Activated T-helper 1 cell treated with anti-CD3 and anti-CD28 coated beads, Interleukin-12 subunit alpha, Interleukin-12 subunit beta, Interleukin-2, Interleukin-4 antibody, amounts not matched to agents 30 ng/mL and 10 ng/mL and 1 ng/mL, durations not matched to agents 14 hours and 24 hours and 36 hours (primary cell): Measurements from ENCODE around the gene TEC. TPM values are rescaled to one million over a fixed set of nuclear protein-coding genes. Genes with fewer than 3 reads are reported as not detected.
"Not testable (repeated sequence)": the region's sequence is repeated elsewhere in the genome, so short reads cannot be mapped to it uniquely, and the experiment has no call there.

Source experiments
- DNase-seq: peaks from one replicate; pipeline ENCODE4 v3.0.0; 2021; ENCODE audit warnings: low spot score
- H3K27ac Mint-ChIP-seq: one replicate; pipeline ENCODE4 v1.8.0; 2021; ENCODE audit warnings: mild to moderate bottlenecking, mixed read lengths
- H3K27me3 Mint-ChIP-seq: one replicate; pipeline ENCODE4 v1.8.0; 2022; ENCODE audit warnings: mild to moderate bottlenecking, moderate library complexity, mixed read lengths; ENCODE audit not compliant: insufficient read depth
- H3K36me3 Mint-ChIP-seq: one replicate; pipeline ENCODE4 v1.8.0; 2021; ENCODE audit warnings: low read depth, mixed read lengths
- H3K4me1 Mint-ChIP-seq: one replicate; pipeline ENCODE4 v1.8.0; 2021; ENCODE audit warnings: low read depth, mixed read lengths
- H3K4me3 Mint-ChIP-seq: one replicate; pipeline ENCODE4 v1.8.0; 2021; ENCODE audit warnings: mild to moderate bottlenecking, moderate library complexity, mixed read lengths
- H3K9me3 Mint-ChIP-seq: one replicate; pipeline ENCODE4 v1.8.0; 2021; ENCODE audit warnings: mixed read lengths
- intact Hi-C: fragments of 100-400 bp; cut with micrococcal nuclease; formaldehyde crosslinking; loops from one replicate; pipeline ENCODE4 v1.15.1; 2024
- total RNA-seq: library from RNA; stranded (reverse); gene quantifications from 2 replicates; pipeline ENCODE4 v1.2.3, GENCODE V29; 2022

Gene TEC
- 1.1 and 1.3 TPM in 2 replicates for total RNA-seq

DNA sequence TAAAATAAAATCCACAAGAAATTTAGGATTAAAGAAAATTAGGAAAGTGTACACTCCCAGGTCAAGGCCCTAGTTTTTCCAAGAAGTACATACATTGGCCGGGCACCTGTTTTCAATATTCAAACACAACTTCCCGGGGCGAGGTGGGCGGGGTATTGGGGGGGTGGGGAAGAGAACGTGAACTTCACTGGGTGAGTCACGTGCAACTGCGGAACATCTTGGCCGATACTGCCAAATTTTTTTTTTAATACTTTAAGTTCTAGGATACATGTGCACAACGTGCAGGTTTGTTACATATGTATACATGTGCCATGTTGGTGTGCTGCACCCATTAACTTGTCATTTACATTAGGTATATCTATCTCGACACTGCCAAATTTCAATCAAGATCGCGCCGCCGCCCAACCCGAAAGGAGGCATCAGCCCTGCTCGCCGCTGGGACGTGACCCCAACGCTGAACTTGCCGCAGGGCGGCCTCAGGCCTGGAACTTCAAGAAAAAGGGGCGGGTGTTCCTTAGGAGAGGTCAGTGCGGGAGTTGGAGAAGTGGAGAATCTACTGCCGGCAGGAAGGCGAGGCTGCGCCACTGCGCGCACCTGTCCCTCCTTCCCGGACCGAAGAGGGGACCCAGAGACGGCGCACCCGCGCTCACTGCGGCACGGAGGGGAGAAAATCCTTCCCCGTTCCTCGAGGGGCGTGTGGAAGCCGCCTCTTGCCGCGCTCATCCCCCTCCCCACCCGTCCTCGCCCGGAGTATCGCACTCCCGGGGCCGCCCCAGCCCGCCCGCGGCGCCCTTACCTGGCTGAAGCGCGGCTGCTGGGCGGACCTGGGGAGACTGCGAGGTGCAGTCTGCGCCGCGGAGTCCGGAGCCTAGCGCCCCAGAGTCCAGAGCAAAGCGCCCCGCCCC lies at the start of gene TEC:
TSS of gene TEC (minus strand) at position 883 of the 905 bp plus-strand sequence. CDS start 41,224 bp downstream, outside the sequence.
- peak; percentile 20 for DNase-seq
- H3K27me3 Mint-ChIP-seq: no peaks in the 10 kb centered on the region
- H3K9me3 Mint-ChIP-seq: no peaks in the 10 kb centered on the region
- no peaks in the 10 kb centered on the region for H3K36me3 Mint-ChIP-seq
- H3K4me3 Mint-ChIP-seq: peak within 1 kb of the TSS; percentile 89
- peak within 1 kb of the TSS; percentile 76 for H3K27ac Mint-ChIP-seq
- peaks cover 16% of the 10 kb centered on the region for H3K4me1 Mint-ChIP-seq
- intact Hi-C loops: loop anchor here (1.0 to 2.0 kb wide), 4 partner anchors 72 to 355 kb away; partner anchors contain the start of genes CNGA1, NFXL1, NIPAL1 and SLAIN2

DNA sequence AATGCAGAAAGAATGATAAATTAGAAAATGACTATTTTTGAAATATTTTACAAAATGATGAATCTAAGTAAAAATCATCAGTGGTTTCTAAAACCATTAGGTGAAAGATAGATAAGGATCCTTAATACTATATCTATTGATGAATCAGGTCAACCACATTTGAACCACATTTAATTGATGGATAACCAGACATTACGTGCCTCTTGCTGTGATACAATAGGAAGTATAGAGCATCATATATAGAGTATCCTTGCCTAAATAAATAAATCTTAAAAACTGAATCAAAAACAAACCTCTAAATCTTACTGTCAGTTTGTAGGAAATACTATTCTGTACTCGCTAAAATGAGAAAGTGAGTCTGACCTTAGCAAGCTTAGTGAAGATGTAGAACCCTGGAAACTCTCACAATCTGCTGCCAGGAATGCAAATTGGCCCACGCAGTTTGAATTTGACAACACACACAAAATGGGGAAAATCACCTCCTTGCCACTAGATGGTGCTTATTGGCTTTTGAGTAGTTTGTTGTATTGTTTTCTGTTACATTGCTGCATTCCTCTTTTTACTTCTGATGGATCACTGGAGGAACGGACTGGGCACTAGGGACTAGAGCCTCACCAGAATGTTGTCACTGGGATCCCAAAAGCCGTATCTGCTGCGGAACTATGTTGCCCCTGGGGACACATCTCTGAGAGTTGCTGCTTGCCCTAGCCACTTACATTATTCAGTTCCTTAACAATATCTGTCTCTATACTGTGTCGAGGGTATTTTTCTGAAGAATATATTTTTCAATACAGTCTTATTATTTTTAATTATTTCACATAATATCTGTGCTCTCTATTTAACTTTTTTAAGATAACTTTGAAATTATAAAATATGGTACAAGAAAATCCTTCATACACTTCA lies 46.3 kb upstream of the TEC start:
- Mint-ChIP-seq H3K4me3 (no peak overlapping the region), H3K36me3 (no peaks in the 10 kb centered on the region), H3K27me3 (peaks cover 2% of the 10 kb centered on the region), H3K27ac (no peak overlapping the region), H3K4me1 (peaks cover 6% of the 10 kb centered on the region), H3K9me3 (no peaks in the 10 kb centered on the region)
- no peak for DNase-seq
- intact Hi-C loops: loop anchor here (1.0 to 5.0 kb wide), 4 partner anchors 25 to 646 kb away; partner anchors contain the start of gene SLAIN2

DNA sequence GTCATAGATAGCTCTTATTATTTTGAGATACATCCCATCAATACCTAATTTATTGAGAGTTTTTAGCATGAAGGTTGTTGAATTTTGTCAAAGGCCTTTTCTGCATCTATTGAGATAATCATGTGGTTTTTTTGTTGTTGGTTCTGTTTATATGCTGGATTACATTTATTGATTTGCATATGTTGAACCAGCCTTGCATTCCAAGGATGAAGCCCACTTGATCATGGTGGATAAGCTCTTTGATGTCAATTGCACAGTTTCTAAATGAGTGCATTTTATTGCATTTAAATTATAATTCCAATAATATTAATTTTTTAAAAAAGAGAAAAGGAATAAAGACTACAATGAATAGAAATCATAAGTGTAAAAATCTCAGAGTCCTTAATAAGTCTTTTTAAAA lies 45.1 kb upstream of the TEC start:
- H3K4me1 Mint-ChIP-seq, H3K9me3 Mint-ChIP-seq, H3K36me3 Mint-ChIP-seq, DNase-seq, H3K4me3 Mint-ChIP-seq, H3K27ac Mint-ChIP-seq, H3K27me3 Mint-ChIP-seq: not testable (repeated sequence)
- intact Hi-C loops: loop anchor here (5.0 kb wide), 2 partner anchors 188 to 648 kb away; no protein-coding TSS in a partner anchor

GRCh38 chr4:48311896-48312295 lies 42.3 kb upstream of the TEC start:
- DNase-seq: no peak
- Mint-ChIP-seq H3K4me1 (peaks cover 6% of the 10 kb centered on the region), H3K27ac (no peak overlapping the region), H3K4me3 (no peak overlapping the region), H3K27me3 (peaks cover 15% of the 10 kb centered on the region), H3K9me3 (no peaks in the 10 kb centered on the region), H3K36me3 (no peaks in the 10 kb centered on the region)
- intact Hi-C loops: no loop called here

- DNase-seq: no peak
- intact Hi-C loops: no loop called here
- peaks cover 17% of the 10 kb centered on the region for H3K27me3 Mint-ChIP-seq
- H3K4me1 Mint-ChIP-seq: no peaks in the 10 kb centered on the region
- H3K36me3 Mint-ChIP-seq: no peaks in the 10 kb centered on the region
- H3K4me3 Mint-ChIP-seq: no peak overlapping the region
- H3K27ac Mint-ChIP-seq: no peak overlapping the region
- H3K9me3 Mint-ChIP-seq: no peaks in the 10 kb centered on the region
Measured at GRCh38 chr4:48308901-48309300, 39.3 kb upstream of the TEC start.

- intact Hi-C loops: no loop called here
- peaks cover 17% of the 10 kb centered on the region for H3K27me3 Mint-ChIP-seq
- H3K4me3 Mint-ChIP-seq: no peak overlapping the region
- no peaks in the 10 kb centered on the region for H3K4me1 Mint-ChIP-seq
- no peaks in the 10 kb centered on the region for H3K9me3 Mint-ChIP-seq
- H3K36me3 Mint-ChIP-seq: no peaks in the 10 kb centered on the region
- no peak for DNase-seq
- H3K27ac Mint-ChIP-seq: no peak overlapping the region
Measured at GRCh38 chr4:48307528-48307927, 37.9 kb upstream of the TEC start.

- H3K36me3 Mint-ChIP-seq: no peaks in the 10 kb centered on the region
- intact Hi-C loops: no loop called here
- H3K9me3 Mint-ChIP-seq: no peaks in the 10 kb centered on the region
- no peaks in the 10 kb centered on the region for H3K4me1 Mint-ChIP-seq
- H3K4me3 Mint-ChIP-seq: no peak overlapping the region
- H3K27me3 Mint-ChIP-seq: peaks cover 20% of the 10 kb centered on the region
- H3K27ac Mint-ChIP-seq: no peak overlapping the region
- no peak for DNase-seq
Measured at GRCh38 chr4:48305508-48305907, 35.9 kb upstream of the TEC start.

GRCh38 chr4:48300004-48300403 lies 30.4 kb upstream of the TEC start:
- no peaks in the 10 kb centered on the region for H3K36me3 Mint-ChIP-seq
- H3K27ac Mint-ChIP-seq: no peak overlapping the region
- no peak overlapping the region for H3K4me3 Mint-ChIP-seq
- H3K9me3 Mint-ChIP-seq: no peaks in the 10 kb centered on the region
- peaks cover 5% of the 10 kb centered on the region for H3K4me1 Mint-ChIP-seq
- no peak for DNase-seq
- peaks cover 5% of the 10 kb centered on the region for H3K27me3 Mint-ChIP-seq
- intact Hi-C loops: no loop called here

DNA sequence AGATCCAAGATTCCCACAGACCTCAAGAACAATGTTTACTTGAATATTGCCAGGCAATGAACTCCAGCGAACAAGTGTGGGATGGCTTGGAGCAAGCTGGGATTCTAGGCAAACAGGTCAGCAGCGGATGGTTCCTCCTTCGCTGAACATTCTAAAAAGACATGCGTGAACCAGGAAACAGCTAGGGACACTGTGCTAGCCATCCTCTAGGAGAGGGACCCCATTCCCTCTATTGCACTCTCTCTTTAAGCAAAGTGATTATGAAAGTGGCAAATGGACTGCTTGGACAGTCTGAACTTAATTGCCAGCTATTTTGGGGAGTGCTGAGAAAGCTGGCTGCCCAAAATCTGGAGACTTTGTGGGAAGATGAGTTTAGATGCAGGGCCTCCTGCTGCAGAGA lies 29.9 kb upstream of the TEC start:
- Mint-ChIP-seq H3K9me3 (no peaks in the 10 kb centered on the region), H3K27me3 (peaks cover 3% of the 10 kb centered on the region), H3K4me3 (no peak overlapping the region), H3K4me1 (peaks cover 5% of the 10 kb centered on the region), H3K27ac (no peak overlapping the region), H3K36me3 (no peaks in the 10 kb centered on the region)
- no peak for DNase-seq
- intact Hi-C loops: no loop called here

- intact Hi-C loops: no loop called here
- Mint-ChIP-seq H3K27me3 (peaks cover 3% of the 10 kb centered on the region), H3K9me3 (no peaks in the 10 kb centered on the region), H3K4me1 (peaks cover 5% of the 10 kb centered on the region), H3K4me3 (no peak overlapping the region), H3K36me3 (no peaks in the 10 kb centered on the region), H3K27ac (no peak overlapping the region)
- DNase-seq: no peak
Measured at GRCh38 chr4:48297256-48297846, 27.7 kb upstream of the TEC start.

DNA sequence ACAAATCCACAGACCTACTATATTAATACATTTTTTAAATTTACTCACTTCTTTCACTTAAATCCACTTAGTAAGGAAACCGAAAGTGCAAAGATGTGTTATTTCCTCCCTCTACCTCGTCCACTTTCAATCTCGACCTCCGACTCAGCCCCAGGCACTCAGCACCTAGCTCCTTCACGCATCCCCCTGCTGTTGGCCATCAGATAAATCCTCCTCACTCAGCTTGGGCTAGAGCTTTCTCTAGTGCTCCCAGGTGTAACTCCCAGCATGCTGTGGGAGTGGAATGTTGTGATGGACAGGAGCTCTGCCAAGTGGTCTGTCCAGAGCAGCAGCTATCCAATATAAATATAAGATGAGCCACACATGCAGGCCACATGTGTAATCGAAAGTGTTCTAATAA lies 26.7 kb upstream of the TEC start:
- no peaks in the 10 kb centered on the region for H3K27me3 Mint-ChIP-seq
- no peaks in the 10 kb centered on the region for H3K36me3 Mint-ChIP-seq
- H3K4me1 Mint-ChIP-seq: peaks cover 5% of the 10 kb centered on the region
- no peak overlapping the region for H3K27ac Mint-ChIP-seq
- no peak overlapping the region for H3K4me3 Mint-ChIP-seq
- H3K9me3 Mint-ChIP-seq: no peaks in the 10 kb centered on the region
- no peak for DNase-seq
- intact Hi-C loops: no loop called here

GRCh38 chr4:48295116-48295515 lies 25.5 kb upstream of the TEC start:
- intact Hi-C loops: no loop called here
- Mint-ChIP-seq H3K36me3 (no peaks in the 10 kb centered on the region), H3K4me1 (peaks cover 5% of the 10 kb centered on the region), H3K4me3 (no peak overlapping the region), H3K27me3 (no peaks in the 10 kb centered on the region), H3K9me3 (no peaks in the 10 kb centered on the region), H3K27ac (no peak overlapping the region)
- no peak for DNase-seq
